HFF-Myc (cell line): ENCODE results near the gene PCDHB14.
"Not testable (repeated sequence)": the region's sequence is repeated elsewhere in the genome, so short reads cannot be mapped to it uniquely, and the experiment has no call there.

ENCODE experiments used
- DNase-seq: peaks from one replicate; pipeline ENCODE4 v3.0.0-alpha.2; 2011; ENCODE audit warnings: low read depth; ENCODE audit errors: extremely low read depth
- H3K4me3 ChIP-seq: replicated peaks from 2 replicates; pipeline ENCODE4 v1.5.1; 2011; ENCODE audit warnings: low read depth, mild to moderate bottlenecking, control low read depth, low read length
- TF ChIP-seq, protein P1 (sequence below): IDR thresholded peaks from 2 replicates; pipeline ENCODE4 v1.5.1; 2012; ENCODE audit warnings: mild to moderate bottlenecking, low read depth, low read length, control low read depth; ENCODE audit errors: missing control alignments

Gene PCDHB14

DNA sequence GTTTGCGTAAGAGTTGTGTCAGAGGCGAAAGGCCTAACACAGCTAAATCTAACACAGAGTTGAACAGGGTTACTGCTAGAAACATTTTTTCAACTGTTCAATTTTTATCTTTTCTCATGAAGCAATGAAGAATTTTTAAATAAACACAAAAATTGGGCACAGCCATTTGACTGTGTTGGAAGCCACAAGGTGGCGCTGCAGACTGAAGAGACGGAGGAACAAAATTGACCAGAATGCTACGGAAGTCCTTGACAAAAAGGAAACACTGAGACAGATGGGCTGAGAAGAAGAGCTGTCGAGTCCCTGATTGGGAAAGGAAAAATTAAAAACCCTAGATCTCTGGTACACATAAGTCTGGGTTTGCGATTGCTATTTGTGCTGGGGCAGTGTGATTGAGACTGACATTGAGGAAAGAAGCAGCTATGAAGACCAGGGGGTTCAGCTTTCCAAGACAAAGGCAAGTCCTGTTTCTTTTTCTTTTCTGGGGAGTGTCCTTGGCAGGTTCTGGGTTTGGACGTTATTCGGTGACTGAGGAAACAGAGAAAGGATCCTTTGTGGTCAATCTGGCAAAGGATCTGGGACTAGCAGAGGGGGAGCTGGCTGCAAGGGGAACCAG is 36.1 kb upstream of the PCDHB14 start, which contains the start of gene PCDHB9:
TSS of gene PCDHB9 (plus strand) at position 265 of the 616 bp plus-strand sequence. CDS start at position 423, 158 bp downstream.
- no peak for DNase-seq
- H3K4me3 ChIP-seq = no peak within 1 kb of the TSS
- TF ChIP-seq, protein P1, sequence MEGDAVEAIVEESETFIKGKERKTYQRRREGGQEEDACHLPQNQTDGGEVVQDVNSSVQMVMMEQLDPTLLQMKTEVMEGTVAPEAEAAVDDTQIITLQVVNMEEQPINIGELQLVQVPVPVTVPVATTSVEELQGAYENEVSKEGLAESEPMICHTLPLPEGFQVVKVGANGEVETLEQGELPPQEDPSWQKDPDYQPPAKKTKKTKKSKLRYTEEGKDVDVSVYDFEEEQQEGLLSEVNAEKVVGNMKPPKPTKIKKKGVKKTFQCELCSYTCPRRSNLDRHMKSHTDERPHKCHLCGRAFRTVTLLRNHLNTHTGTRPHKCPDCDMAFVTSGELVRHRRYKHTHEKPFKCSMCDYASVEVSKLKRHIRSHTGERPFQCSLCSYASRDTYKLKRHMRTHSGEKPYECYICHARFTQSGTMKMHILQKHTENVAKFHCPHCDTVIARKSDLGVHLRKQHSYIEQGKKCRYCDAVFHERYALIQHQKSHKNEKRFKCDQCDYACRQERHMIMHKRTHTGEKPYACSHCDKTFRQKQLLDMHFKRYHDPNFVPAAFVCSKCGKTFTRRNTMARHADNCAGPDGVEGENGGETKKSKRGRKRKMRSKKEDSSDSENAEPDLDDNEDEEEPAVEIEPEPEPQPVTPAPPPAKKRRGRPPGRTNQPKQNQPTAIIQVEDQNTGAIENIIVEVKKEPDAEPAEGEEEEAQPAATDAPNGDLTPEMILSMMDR = peak; percentile 54

DNA sequence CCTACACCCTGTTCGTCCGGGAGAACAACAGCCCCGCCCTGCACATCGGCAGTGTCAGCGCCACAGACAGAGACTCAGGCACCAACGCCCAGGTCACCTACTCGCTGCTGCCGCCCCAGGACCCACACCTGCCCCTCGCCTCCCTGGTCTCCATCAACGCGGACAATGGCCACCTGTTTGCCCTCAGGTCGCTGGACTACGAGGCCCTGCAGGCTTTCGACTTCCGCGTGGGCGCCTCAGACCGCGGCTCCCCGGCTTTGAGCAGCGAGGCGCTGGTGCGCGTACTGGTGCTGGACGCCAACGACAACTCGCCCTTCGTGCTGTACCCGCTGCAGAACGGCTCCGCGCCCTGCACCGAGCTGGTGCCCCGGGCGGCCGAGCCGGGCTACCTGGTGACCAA is 34.5 kb upstream of the PCDHB14 start:
- not testable (repeated sequence) for H3K4me3 ChIP-seq, DNase-seq

DNA sequence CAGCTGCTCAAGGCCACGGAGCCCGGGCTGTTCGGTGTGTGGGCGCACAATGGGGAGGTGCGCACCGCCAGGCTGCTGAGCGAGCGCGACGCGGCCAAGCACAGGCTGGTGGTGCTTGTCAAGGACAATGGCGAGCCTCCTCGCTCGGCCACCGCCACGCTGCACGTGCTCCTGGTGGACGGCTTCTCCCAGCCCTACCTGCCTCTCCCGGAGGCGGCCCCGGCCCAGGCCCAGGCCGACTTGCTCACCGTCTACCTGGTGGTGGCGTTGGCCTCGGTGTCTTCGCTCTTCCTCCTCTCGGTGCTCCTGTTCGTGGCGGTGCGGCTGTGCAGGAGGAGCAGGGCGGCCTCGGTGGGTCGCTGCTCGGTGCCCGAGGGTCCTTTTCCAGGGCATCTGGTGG is 34.0 kb upstream of the PCDHB14 start:
- H3K4me3 ChIP-seq, DNase-seq: not testable (repeated sequence)

DNA sequence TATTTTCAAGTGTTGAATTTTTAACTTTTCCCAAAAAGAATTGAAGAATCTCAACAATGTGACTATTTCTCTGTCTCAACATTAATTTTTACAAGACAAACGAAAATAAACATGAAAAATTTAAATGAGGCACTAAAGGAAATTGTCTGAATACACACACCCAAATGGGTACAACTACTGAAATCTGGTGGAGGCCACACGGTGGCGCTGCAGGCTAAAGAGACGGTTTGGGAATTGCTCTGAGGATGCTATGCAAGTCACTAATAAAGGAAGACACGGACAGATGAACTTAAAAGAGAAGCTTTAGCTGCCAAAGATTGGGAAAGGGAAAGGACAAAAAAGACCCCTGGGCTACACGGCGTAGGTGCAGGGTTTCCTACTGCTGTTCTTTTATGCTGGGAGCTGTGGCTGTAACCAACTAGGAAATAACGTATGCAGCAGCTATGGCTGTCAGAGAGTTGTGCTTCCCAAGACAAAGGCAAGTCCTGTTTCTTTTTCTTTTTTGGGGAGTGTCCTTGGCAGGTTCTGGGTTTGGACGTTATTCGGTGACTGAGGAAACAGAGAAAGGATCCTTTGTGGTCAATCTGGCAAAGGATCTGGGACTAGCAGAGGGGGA is 30.9 kb upstream of the PCDHB14 start, which contains the start of gene PCDHB10:
TSS of gene PCDHB10 (plus strand) at position 244 of the 616 bp plus-strand sequence. CDS start at position 444, 200 bp downstream.
- no peak within 1 kb of the TSS for H3K4me3 ChIP-seq
- TF ChIP-seq, protein P1 = peak; percentile 48
- no peak for DNase-seq

DNA sequence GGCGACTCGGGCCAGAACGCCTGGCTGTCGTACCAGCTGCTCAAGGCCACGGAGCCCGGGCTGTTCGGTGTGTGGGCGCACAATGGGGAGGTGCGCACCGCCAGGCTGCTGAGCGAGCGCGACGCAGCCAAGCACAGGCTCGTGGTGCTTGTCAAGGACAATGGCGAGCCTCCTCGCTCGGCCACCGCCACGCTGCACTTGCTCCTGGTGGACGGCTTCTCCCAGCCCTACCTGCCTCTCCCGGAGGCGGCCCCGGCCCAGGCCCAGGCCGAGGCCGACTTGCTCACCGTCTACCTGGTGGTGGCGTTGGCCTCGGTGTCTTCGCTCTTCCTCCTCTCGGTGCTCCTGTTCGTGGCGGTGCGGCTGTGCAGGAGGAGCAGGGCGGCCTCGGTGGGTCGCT is 28.8 kb upstream of the PCDHB14 start:
- DNase-seq, H3K4me3 ChIP-seq: not testable (repeated sequence)

DNA sequence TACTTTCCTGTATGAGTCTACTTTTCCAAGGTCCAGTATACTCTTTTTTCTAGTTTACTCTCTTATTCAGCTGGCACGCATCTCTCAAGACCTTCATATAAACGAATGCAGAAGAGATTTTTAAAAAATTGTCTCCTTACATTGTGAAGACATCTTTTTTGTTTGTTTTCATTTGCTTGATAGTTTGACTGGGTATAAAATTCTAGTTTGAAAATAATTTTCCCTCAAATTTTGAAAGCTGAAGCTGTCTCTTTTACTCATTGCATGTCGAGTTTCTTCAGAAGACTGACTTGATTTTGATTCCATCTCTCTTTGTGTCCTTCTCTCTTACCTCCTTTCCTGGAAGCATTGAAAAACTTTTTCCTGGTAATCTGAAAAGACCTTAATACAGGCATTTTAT is 26.8 kb upstream of the PCDHB14 start:
- TF ChIP-seq, protein P1 = no peak
- no peak for DNase-seq
- no peak overlapping the region for H3K4me3 ChIP-seq

DNA sequence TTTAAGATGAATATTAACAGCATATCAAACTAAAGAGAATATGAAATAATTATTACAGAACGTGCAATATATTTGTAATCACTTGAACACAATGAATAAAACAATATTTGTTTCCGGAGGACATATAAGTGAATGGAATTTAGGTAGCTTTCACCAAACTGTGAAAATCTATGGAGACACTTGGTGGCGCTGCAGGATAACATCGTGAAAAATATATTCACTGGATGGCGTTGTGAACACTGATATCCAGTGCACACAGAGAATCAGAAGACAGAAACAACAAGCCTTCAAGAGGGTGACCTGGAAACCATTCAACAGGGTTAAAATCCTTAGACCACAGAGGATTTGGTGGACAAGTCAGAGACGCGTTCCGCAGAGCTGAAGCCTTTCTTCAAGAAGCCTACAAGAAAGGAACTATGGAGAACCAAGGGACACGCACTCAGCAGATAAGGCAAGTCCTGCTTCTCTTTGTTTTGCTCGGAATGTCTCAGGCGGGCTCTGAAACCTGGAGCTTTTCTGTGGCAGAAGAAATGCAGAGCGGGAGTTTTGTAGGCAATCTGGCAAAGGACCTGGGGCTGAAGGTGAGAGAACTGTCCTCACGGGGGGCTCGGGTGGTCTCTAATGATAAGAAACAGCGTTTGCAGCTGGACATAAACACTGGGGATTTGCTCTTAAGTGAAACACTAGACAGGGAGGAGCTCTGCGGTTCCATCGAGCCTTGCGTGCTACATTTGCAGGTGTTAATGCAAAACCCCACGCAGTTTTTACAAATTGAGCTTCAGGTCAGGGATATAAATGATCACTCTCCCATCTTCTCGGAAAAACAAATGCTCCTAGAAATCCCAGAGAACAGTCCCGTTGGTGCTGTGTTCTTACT is 23.5 kb upstream of the PCDHB14 start, which contains the start of gene PCDHB11:
TSS of gene PCDHB11 (plus strand) at position 269 of the 877 bp plus-strand sequence. CDS start at position 417, 148 bp downstream.
- TF ChIP-seq, protein P1 = no peak
- no peak within 1 kb of the TSS for H3K4me3 ChIP-seq
- no peak for DNase-seq

DNA sequence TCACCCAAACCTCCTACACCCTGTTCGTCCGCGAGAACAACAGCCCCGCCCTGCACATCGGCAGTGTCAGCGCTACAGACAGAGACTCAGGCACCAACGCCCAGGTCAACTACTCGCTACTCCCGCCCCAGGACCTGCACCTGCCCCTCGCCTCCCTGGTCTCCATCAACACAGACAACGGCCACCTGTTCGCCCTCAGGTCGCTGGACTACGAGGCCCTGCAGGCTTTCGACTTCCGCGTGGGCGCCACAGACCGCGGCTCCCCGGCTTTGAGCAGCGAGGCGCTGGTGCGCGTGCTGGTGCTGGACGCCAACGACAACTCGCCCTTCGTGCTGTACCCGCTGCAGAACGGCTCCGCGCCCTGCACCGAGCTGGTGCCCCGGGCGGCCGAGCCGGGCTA is 22.0 kb upstream of the PCDHB14 start:
- H3K4me3 ChIP-seq, DNase-seq: not testable (repeated sequence)

DNA sequence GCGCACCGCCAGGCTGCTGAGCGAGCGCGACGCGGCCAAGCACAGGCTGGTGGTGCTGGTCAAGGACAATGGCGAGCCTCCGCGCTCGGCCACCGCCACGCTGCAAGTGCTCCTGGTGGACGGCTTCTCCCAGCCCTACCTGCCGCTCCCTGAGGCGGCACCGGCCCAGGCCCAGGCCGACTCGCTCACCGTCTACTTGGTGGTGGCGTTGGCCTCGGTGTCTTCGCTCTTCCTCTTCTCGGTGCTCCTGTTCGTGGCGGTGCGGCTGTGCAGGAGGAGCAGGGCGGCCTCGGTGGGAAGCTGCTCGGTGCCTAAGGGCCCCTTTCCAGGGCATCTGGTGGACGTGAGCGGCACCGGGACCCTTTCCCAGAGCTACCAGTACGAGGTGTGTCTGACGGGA is 21.5 kb upstream of the PCDHB14 start:
- DNase-seq = not testable (repeated sequence)

More for the DNA sequence above, 21.5 kb upstream of the PCDHB14 start:
- H3K4me3 ChIP-seq = not testable (repeated sequence)
